SU-DHL-6 (cell line): ENCODE measurements around the gene TSPYL1.

Experiments
- EZH2phosphoT487 ChIP-seq: fragments of 200-600 bp; sonication (generic), shearing (Covaris generic); conservative IDR thresholded peaks from 2 replicates; pipeline ENCODE4 v1.6.1; 2018; ENCODE audit warnings: mild to moderate bottlenecking, antibody characterized with exemption, low read length, moderate library complexity, mixed read lengths
- TF ChIP-seq, protein P1 (sequence below): fragments of 200-600 bp; sonication (generic); IDR thresholded peaks from one replicate; pipeline ENCODE4 v1.5.1; 2017; ENCODE audit warnings: antibody characterized with exemption, mild to moderate bottlenecking, low read length, moderate library complexity; ENCODE audit not compliant: insufficient read depth, poor library complexity, severe bottlenecking

DNA sequence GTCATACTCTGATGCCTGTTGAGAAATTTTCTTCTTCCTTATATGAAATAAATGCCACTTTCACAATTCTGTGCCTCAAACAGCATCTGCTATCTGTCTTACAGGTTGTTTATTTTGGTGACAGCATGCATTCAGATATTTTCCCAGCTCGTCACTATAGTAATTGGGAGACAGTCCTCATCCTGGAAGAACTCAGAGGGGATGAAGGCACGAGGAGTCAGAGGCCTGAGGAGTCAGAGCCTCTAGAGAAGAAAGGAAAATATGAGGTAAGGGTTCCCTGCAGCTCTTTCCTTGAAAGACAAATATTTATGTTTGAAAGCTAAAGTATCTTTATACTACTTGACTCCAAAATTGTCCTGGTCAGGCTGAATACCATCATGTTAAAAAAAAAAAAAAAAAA is 41.6 kb downstream of the TSPYL1 start:
- TF ChIP-seq, protein P1, sequence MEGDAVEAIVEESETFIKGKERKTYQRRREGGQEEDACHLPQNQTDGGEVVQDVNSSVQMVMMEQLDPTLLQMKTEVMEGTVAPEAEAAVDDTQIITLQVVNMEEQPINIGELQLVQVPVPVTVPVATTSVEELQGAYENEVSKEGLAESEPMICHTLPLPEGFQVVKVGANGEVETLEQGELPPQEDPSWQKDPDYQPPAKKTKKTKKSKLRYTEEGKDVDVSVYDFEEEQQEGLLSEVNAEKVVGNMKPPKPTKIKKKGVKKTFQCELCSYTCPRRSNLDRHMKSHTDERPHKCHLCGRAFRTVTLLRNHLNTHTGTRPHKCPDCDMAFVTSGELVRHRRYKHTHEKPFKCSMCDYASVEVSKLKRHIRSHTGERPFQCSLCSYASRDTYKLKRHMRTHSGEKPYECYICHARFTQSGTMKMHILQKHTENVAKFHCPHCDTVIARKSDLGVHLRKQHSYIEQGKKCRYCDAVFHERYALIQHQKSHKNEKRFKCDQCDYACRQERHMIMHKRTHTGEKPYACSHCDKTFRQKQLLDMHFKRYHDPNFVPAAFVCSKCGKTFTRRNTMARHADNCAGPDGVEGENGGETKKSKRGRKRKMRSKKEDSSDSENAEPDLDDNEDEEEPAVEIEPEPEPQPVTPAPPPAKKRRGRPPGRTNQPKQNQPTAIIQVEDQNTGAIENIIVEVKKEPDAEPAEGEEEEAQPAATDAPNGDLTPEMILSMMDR, result no peak
- TF ChIP-seq EZH2phosphoT487, result no peak
